ENCODE measurements around the gene SLC5A2. TPM values are rescaled to one million over a fixed set of nuclear protein-coding genes. Genes with fewer than 3 reads are reported as not detected.
A peak's percentile ranks its signal among the peaks of the same experiment; 100 is the strongest.

Gene SLC5A2
- total RNA-seq, 1 experiment from 2014 or later: 0.11 TPM

DNA sequence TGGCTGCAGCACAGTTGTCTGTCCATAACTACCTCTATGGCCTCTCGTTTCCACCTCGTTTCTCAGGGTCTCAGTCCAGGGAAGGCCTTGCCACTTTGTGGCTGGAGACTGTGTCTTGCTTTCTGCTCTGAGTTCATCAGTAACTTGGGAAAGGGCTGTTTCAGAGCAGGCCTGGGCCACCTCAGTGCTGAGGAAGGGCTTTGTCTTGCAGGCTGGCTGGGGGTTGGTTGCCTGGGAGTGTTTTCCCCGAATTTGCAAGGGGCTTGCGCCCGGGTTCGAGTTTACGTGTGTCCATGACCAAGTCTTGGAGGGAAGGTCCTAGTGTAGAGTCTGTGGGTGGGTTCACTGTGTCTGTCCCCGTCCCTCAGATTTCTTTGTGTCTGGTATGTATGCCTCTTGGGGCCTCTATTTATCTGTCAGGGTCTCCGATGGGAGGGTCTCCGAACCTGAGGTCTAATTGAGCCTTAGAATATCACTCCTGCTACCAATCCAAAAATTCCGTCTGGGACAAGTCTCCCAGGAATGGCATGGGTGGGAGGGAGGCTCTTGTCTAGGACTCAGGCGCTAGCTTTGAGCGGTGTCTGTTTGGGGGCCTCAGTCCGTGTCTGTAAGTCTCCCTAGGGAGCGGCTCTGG lies 11.6 kb upstream of the SLC5A2 start:
- BruUV-seq (replicated peaks): TSS peak; percentile 82
- no peaks in the 10 kb centered on the region for H4K20me1 ChIP-seq (ENCODE audit: low read length)
- H3F3A ChIP-seq (ENCODE audit: low read length, unreplicated experiment): no peaks in the 10 kb centered on the region
- POLR2A ChIA-PET (ENCODE audit: unreplicated experiment): interaction anchor here (0.9 kb wide), 1 partner anchor 11 kb away, joined by 5 read pairs; no protein-coding TSS in a partner anchor
- no peaks in the 10 kb centered on the region for H3K27me3 ChIP-seq (ENCODE audit: low read length)
- H3K4me2 ChIP-seq (ENCODE audit: low read length): peak overlapping the region; percentile 78
- no peaks in the 10 kb centered on the region for H3K9me3 ChIP-seq (ENCODE audit: low read length)
- ATAC-seq (no peak), DNase-seq (no peak)
- CTCF ChIA-PET: no interaction called here
- no peaks in the 10 kb centered on the region for H3K79me2 ChIP-seq (ENCODE audit: low read length)
- H3K4me3 ChIP-seq (ENCODE audit: low read length): peak overlapping the region; percentile 73
- peak overlapping the region; percentile 49; the same call in 1 of the 2 replicates for H3K9ac ChIP-seq (ENCODE audit: low read length)
- intact Hi-C loops (cut with micrococcal nuclease): no loop called here
- no peak overlapping the region for H3K27ac ChIP-seq (ENCODE audit: low read length)
- H3K9me2 ChIP-seq (replicated peaks; ENCODE audit: low read length): no peaks in the 10 kb centered on the region
- H2AFZ ChIP-seq (ENCODE audit: low read length): peak overlapping the region; percentile 61
- TF ChIP-seq CTCF (conservative IDR thresholded peaks at IDR 0.05; ENCODE audit: low read depth, low read length) (no peak), EZH2 (IDR thresholded peaks at IDR 0.05; ENCODE audit: low read length, unreplicated experiment) (no peak), EZH2phosphoT487 (IDR thresholded peaks at IDR 0.05; ENCODE audit: borderline replicate concordance, low read length) (no peak)
- H3K4me1 ChIP-seq (ENCODE audit: insufficient read depth, low read length): no peaks in the 10 kb centered on the region; the same call in 1 of the 2 replicates
- no peaks in the 10 kb centered on the region for H3K36me3 ChIP-seq (ENCODE audit: low read depth, low read length)

DNA sequence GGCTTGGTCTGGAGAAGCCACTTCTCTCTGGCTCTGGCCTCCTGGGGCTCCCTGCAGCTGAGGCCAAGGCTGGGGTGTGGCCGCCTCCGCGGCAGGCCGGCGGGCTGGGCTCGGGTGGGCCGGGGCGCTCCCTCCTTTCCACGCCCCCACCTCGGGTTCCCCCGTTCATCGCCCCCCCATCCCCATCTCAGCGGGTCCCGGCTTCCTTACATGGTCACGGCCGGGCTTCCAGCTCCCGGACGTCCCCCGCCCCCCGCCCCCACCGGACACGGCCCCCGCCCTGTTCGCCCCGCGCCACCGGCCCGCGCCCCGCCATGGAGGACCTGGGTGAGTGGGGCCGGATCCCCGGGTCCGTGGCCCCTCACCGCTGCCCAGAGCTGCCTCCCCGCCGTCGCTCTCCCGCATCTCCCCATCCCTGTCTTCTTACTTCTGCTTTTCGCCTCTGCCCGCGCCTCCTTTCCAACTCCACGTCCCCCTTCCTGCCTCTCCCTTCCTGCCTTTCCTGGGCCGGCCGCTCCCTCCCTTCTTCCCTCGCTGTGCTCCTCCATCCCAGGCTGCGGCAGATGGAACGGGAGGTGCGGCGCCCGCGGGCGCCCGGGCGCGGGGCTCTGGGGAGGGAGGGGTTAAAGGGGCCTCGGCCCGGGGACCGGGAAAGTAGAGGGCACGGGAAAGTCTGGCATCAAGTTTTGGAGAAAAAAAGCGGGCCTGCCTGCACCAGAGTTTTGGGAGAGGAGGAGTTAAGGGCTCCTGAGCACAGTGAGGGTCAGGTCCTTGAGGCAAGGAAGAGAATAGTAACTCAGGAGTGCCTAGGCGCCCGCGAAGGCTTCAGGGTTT lies 10.8 kb upstream of the SLC5A2 start, which contains the start of gene TGFB1I1:
Gene TGFB1I1, plus strand, starts transcription at position 278 of the 834 bp plus-strand sequence. Its CDS starts 37 bp downstream, at position 315.
- BruUV-seq (replicated peaks): TSS peak; percentile 57
- DNase-seq: peak; percentile 8
- Histone ChIP-seq H4K20me1 (ENCODE audit: low read length) (no peaks in the 10 kb centered on the region), H3K79me2 (ENCODE audit: low read length) (no peaks in the 10 kb centered on the region), H3K36me3 (ENCODE audit: low read depth, low read length) (no peaks in the 10 kb centered on the region), H3K4me2 (ENCODE audit: low read length) (peak within 1 kb of the TSS; percentile 85), H3K4me1 (ENCODE audit: insufficient read depth, low read length) (no peaks in the 10 kb centered on the region; the same call in 1 of the 2 replicates), H3K27ac (ENCODE audit: low read length) (no peak within 1 kb of the TSS), H3K4me3 (ENCODE audit: low read length) (peak within 1 kb of the TSS; percentile 73), H3K9me3 (ENCODE audit: low read length) (no peaks in the 10 kb centered on the region), H2AFZ (ENCODE audit: low read length) (peak within 1 kb of the TSS; percentile 91), H3K27me3 (ENCODE audit: low read length) (no peaks in the 10 kb centered on the region), H3K9me2 (replicated peaks; ENCODE audit: low read length) (no peaks in the 10 kb centered on the region), H3K9ac (ENCODE audit: low read length) (peak within 1 kb of the TSS; percentile 65), H3F3A (ENCODE audit: low read length, unreplicated experiment) (no peaks in the 10 kb centered on the region)
- intact Hi-C loops (cut with micrococcal nuclease): no loop called here
- ATAC-seq: peak; percentile 64
- ChIA-PET CTCF (no interaction called here), POLR2A (ENCODE audit: unreplicated experiment) (interaction anchor here (0.9 kb wide), 1 partner anchor 12 kb away, joined by 5 read pairs; no protein-coding TSS in a partner anchor)
- no peak for TF ChIP-seq CTCF (conservative IDR thresholded peaks at IDR 0.05; ENCODE audit: low read depth, low read length)
- TF ChIP-seq EZH2 (IDR thresholded peaks at IDR 0.05; ENCODE audit: low read length, unreplicated experiment): no peak
- TF ChIP-seq EZH2phosphoT487 (IDR thresholded peaks at IDR 0.05; ENCODE audit: borderline replicate concordance, low read length): no peak
